Stimulated activated CD8-positive, alpha-beta memory T cell treated with anti-CD3 and anti-CD28 coated beads, Interleukin-12 subunit alpha, Interleukin-12 subunit beta, amount 100 ng/mL, for 4 hours (primary cell): ENCODE results near the gene EYS.

ENCODE experiments used
- DNase-seq: peaks from one replicate; pipeline ENCODE4 v3.0.0-alpha.2; 2020; ENCODE audit warnings: low read depth

EYS gene

DNA sequence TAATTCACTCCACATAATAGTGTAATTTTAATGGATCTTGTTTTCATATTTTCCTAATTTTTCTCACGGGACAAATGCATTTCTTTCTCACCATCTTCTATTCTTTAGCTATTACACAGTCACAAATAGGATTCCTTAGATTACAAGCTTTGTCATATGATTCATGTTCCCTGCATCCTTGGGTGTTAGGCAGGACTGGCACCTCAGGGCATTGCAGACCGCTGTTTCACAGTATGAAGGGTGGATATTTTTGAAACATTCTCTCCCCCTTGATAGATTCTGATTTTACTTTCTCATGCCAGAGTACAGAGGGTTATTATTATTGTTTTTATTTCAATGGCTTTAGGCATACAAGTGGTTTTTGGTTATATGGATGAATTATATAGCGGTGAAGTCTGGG lies 1469.0 kb downstream of the EYS start:
- DNase-seq, result no peak

DNA sequence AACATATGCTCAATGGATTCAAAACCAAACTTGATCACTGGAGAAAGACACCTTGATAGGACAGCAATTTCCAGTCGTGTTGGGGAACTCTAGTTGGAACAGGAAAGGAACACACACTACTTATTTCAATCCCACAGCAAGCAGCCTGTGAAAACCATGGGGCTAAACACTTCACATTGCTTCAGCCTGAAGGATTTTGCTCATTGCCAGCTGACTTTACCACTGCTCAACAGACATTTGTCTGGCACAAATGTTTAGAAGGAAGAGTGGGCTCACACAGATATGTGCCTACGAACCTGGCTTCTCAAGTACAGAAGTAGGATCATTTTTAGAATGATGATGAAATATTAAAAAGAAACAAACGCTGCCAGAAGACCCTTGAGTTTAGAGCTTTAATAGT lies 1473.3 kb downstream of the EYS start:
- DNase-seq, result no peak

DNA sequence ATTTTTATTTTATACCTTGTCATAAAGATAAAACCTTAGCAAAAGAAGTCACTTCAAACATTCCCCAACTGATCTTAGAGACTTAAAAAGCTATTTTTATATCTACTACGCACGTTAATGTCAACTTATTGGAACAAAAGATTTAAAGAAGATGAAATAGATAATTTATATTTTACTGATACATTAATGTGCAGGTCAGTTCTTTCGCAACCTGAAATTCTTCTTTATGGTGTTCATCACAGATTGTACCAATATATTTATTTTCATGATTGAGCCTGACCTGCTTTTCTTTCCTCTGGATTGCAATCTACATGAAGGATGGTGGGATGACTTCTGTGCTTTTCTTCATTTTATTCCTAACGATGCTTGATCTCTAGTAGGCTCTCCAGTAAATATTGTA lies 1475.1 kb downstream of the EYS start:
- DNase-seq, result no peak

GRCh38 chr6:64230530-64230929 lies 1476.5 kb downstream of the EYS start:
- no peak for DNase-seq

GRCh38 chr6:64227863-64228262 lies 1479.2 kb downstream of the EYS start:
- no peak for DNase-seq

- DNase-seq, result no peak
Observed at GRCh38 chr6:64225503-64225902, 1481.5 kb downstream of the EYS start.

DNA sequence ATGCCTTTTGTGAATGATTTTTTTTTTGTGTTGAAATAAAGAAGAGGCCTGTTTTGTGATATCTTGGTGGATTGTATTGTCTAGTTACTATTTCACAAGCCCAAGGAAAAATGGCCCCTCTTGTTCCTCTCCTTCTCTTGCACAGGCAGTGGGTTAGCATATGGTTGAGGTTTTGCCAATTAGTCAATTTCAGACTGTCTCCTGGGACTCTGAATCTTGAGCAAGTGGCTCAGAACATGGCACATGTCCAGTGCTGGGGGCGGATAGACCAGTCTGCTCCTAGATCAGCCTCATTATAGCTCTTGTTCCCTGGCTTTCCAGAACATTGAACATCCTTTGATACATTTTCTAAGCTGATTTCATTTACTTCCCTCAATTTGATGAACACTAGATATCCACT lies 1482.2 kb downstream of the EYS start:
- DNase-seq, result no peak

DNA sequence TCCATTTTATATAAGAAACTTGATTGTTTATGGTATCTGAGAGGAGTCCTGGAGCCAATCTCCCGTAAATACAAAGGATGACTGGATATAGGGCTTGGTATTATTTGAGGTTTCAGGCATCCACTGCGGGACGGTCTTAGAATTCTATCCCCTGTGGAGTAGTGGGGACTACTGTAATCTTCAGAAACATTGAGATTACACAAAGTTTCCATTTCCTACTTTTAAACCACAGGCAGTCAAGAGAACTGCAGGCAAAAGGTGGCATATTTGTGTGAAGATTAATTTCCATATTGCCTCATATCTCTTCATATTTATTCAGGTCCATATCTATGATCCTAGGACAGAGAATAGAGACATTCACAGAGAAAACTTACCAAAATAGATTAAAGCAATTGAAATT lies 1485.2 kb downstream of the EYS start:
- no peak for DNase-seq

- no peak for DNase-seq
Observed at GRCh38 chr6:64220801-64221200, 1486.2 kb downstream of the EYS start.

DNA sequence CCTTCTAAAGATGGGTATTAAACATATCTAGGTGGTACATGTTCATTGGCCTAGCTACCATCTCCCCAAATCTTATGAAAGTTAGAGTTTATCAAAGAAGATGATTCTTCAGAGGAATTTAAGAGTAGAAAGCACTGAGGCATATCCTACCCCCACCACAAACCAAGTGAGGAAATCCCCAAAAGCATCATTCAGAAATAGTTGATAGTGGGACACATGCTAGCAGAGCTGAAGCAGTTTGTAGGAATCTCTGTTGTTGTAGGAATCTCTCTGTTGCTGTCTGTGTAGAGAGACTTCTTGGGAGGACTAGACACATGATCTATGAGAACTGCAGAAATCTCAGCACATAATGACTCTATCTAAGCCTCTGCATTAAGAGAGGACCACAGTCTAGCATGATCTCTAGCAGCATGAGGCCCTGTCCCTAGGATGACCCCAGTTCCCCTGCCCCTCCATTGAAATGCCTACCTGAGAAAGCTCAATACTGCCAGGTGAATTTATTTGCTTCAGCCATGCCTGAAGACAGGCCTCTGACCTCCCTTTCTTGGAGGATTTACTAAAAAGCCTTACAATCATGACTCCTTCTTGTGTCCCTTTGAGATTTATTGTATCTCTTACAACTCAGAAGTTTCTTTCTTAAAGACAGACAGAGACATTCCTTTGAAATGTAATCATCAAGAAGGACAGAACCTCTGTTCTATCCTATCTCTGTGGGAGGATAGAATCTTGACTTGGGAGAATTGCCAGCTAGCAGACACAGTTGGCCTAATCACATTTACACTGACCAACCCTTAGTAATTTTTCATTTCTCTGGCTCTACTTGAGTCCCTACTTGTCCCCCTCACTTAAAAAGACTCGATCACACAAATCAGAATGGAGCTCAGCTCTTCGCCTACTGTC lies 1489.1 kb downstream of the EYS start:
- no peak for DNase-seq

GRCh38 chr6:64214373-64214772 lies 1492.7 kb downstream of the EYS start:
- DNase-seq, result no peak

- no peak for DNase-seq
Observed at GRCh38 chr6:64213697-64214096, 1493.3 kb downstream of the EYS start.

DNA sequence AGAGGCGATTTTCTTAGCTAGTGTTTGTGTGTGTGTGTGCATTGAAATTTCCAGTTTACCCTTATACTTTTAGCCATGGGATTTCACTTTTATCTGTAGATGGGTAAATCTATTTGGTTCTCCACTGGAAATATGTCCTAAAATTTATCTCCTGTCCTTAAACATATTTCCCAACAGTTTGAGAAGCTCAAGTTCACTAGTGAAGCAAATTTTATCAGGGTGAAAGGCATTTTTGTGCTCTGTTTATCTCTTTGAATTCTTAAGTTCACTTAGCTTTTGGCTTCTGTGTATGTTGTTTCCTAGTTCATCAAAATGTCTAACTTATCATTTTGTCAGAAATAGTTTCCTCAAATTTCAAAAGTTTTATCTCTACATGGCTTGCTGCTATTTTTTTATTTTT lies 1509.8 kb downstream of the EYS start:
- DNase-seq, result no peak

GRCh38 chr6:64186592-64186991 lies 1520.4 kb downstream of the EYS start:
- DNase-seq, result no peak

DNA sequence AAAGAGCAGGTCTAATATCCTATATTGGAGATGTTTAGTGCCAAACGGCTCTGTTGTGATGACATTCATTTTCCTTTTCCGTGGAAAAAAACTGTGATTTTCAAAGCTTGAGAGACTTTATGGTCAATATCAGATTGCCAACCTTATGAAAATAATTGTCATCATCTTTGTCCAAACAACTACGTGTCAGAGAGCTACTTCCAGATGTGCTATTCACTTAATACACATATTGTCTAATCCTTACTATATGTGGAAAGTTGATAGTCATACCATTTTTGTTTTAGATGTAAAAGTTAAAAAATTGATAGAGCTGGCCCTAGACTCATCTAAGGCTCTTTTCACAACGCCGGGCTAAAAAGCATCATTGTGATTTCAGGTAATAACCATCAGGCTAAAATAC lies 1521.4 kb downstream of the EYS start:
- no peak for DNase-seq

- no peak for DNase-seq
Observed at GRCh38 chr6:64175296-64175695, 1531.7 kb downstream of the EYS start.

DNA sequence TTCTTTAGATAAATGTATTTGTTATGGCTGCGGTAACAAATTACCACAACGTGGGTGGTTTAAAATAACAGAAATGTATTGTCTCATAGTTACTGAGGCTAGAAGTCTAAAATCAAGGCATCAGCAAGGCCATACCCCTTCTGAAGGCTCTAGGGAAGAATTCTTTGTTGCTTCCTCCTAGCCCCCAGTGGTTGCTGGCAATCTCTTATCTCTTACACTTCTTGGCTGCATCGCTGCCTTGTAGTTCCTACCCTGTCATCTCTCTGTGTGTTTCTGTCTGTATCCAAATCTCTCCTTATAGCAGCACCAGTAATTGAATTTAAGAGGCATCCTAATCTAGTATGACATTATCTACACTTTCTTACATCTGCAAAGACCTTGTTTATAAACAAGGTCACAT lies 1536.7 kb downstream of the EYS start:
- no peak for DNase-seq

GRCh38 chr6:64160486-64160885 lies 1546.5 kb downstream of the EYS start:
- DNase-seq, result no peak

- DNase-seq, result no peak
Observed at GRCh38 chr6:64155063-64155462, 1552.0 kb downstream of the EYS start.

- no peak for DNase-seq
Observed at GRCh38 chr6:64146876-64147275, 1560.2 kb downstream of the EYS start.

DNA sequence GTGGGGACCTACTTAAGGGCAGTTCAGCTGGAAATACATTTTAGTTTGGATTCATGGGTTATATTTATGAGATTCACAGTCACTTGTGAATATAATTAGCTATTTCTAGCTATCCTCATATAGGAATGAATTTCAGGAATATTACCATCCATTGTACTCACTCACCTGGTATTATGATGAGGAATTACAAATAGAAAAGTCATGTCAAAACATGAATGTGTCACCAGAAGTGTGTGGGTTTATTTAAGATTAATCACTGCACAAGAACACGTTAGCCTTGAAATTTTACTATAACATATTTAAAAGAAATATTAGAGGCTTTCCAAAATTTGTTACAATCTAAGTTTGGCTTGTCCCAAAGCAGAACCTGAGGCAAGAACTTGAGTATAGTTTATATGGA lies 1560.9 kb downstream of the EYS start:
- no peak for DNase-seq

GRCh38 chr6:64145658-64146057 lies 1561.4 kb downstream of the EYS start:
- DNase-seq, result no peak

GRCh38 chr6:64143101-64143500 lies 1563.9 kb downstream of the EYS start:
- no peak for DNase-seq

- DNase-seq, result no peak
Observed at GRCh38 chr6:64141680-64142079, 1565.3 kb downstream of the EYS start.
